ENCODE measurements around the gene GJE1. TPM values are rescaled to one million over a fixed set of nuclear protein-coding genes. Genes with fewer than 3 reads are reported as not detected.
"Not testable (repeated sequence)": the region's sequence is repeated elsewhere in the genome, so short reads cannot be mapped to it uniquely, and the experiment has no call there.

GJE1 gene
- total RNA-seq, 1 donor from 2014 or later: not detected

DNA sequence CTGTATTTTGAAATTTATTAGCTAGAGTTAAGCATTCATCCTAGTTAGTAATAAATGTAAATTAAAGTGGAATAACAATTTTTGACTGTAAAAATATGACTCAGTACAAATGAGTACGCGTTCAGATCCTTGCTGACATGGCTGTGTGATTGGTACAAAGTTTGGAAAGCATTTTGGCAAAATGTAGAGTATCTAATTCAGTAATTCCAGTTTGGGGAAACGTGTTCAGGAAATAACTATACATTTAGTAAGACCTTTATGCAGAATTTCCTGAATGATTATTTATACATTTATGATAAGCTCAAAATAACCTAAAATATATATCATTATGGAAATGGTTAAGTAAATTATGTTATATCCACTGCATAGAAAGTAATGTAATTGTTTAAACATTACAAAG is 22.4 kb downstream of the GJE1 start:
- no peaks in the 10 kb centered on the region for H3K27me3 Mint-ChIP-seq (ENCODE audit: low read depth, unreplicated experiment)
- Histone ChIP-seq H3K27me3 (ENCODE audit: insufficient read depth, low read length) (no peaks in the 10 kb centered on the region), H4K20me1 (ENCODE audit: insufficient read depth, low read length) (peaks cover 21% of the 10 kb centered on the region), H3K79me2 (ENCODE audit: insufficient read depth, low read length) (peaks cover 93% of the 10 kb centered on the region), H3K4me3 (ENCODE audit: insufficient read depth, low read depth, low read length) (no peak overlapping the region), H3K4me2 (ENCODE audit: low read length) (no peak overlapping the region), H3K9me3 (ENCODE audit: insufficient read depth, low read depth, low read length) (no peaks in the 10 kb centered on the region), H3K4me1 (ENCODE audit: insufficient read depth, low read length) (no peaks in the 10 kb centered on the region), H3K27ac (ENCODE audit: low read depth, low read length) (no peak overlapping the region), H3K36me3 (ENCODE audit: insufficient read depth, low read length) (no peaks in the 10 kb centered on the region), H3K9ac (ENCODE audit: low read length) (no peak overlapping the region), H2AFZ (ENCODE audit: low read depth, low read length) (no peak overlapping the region)
- peaks cover 11% of the 10 kb centered on the region for H3K4me1 Mint-ChIP-seq (ENCODE audit: low read depth, unreplicated experiment)
- DNase-seq (ENCODE audit: low read depth) (no peak), FAIRE-seq (no peak)
- TF ChIP-seq EZH2 (IDR thresholded peaks at IDR 0.05; ENCODE audit: insufficient read depth, low read length): no peak
- TF ChIP-seq, protein P1, sequence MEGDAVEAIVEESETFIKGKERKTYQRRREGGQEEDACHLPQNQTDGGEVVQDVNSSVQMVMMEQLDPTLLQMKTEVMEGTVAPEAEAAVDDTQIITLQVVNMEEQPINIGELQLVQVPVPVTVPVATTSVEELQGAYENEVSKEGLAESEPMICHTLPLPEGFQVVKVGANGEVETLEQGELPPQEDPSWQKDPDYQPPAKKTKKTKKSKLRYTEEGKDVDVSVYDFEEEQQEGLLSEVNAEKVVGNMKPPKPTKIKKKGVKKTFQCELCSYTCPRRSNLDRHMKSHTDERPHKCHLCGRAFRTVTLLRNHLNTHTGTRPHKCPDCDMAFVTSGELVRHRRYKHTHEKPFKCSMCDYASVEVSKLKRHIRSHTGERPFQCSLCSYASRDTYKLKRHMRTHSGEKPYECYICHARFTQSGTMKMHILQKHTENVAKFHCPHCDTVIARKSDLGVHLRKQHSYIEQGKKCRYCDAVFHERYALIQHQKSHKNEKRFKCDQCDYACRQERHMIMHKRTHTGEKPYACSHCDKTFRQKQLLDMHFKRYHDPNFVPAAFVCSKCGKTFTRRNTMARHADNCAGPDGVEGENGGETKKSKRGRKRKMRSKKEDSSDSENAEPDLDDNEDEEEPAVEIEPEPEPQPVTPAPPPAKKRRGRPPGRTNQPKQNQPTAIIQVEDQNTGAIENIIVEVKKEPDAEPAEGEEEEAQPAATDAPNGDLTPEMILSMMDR (IDR thresholded peaks at IDR 0.05; ENCODE audit: insufficient read depth, low read depth, low read length): no peak
- peaks cover 9% of the 10 kb centered on the region for H3K36me3 Mint-ChIP-seq (ENCODE audit: low read depth, unreplicated experiment)
- no peak overlapping the region for H3K4me3 Mint-ChIP-seq (ENCODE audit: unreplicated experiment)
- no peak overlapping the region for H3K27ac Mint-ChIP-seq (ENCODE audit: unreplicated experiment)
- H3K9me3 Mint-ChIP-seq (ENCODE audit: unreplicated experiment): no peaks in the 10 kb centered on the region

DNA sequence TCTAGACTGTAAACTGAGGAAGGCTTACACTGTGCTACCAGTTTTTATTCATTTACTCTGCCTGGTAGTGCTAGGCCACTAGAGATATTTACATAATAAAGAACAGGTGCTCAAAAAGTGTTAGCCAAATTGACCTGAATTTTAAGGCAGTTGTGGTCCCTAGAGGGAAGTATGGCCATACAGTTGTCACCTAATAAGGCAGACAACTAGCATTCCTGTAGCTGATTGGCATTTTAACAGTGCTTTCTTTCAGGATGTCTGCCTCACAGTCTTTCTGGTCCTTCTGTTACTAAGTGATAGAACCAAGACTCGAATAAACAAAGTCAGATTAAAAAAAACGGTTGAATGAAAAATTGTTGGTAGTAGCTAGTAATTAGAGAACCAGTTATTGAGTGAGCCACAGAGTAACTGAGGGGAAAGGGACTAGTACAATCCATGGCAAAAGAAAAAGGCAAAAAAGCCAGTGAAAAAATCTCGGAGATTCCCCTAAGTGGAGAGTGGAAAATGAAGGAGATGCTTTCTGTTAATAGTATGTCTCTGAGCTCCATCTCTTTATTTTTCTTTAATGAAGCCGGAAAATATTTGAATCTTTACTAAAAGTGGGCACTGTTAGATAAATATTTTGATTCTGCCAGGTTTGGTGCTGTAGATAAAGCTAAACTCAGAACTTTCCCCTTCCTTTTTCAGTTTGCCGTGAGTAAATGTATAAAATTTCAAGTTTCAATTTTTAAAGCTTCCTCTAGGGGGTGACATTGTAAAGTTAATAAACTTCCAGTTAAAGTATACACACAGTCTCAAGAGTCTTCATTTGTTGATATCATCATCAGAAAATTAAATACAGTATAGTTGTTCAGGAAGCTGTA is 23.4 kb downstream of the GJE1 start:
- H3K27ac Mint-ChIP-seq (ENCODE audit: unreplicated experiment): peak overlapping the region; percentile 67
- Histone ChIP-seq H4K20me1 (ENCODE audit: insufficient read depth, low read length) (peaks cover 25% of the 10 kb centered on the region), H2AFZ (ENCODE audit: low read depth, low read length) (no peak overlapping the region), H3K36me3 (ENCODE audit: insufficient read depth, low read length) (no peaks in the 10 kb centered on the region), H3K79me2 (ENCODE audit: insufficient read depth, low read length) (peaks cover 93% of the 10 kb centered on the region), H3K4me1 (ENCODE audit: insufficient read depth, low read length) (no peaks in the 10 kb centered on the region), H3K4me3 (ENCODE audit: insufficient read depth, low read depth, low read length) (no peak overlapping the region), H3K9me3 (ENCODE audit: insufficient read depth, low read depth, low read length) (no peaks in the 10 kb centered on the region), H3K4me2 (ENCODE audit: low read length) (peak overlapping the region; percentile 19), H3K9ac (ENCODE audit: low read length) (peak overlapping the region; percentile 41), H3K27me3 (ENCODE audit: insufficient read depth, low read length) (no peaks in the 10 kb centered on the region), H3K27ac (ENCODE audit: low read depth, low read length) (no peak overlapping the region)
- H3K9me3 Mint-ChIP-seq (ENCODE audit: unreplicated experiment): no peaks in the 10 kb centered on the region
- FAIRE-seq (no peak), DNase-seq (ENCODE audit: low read depth) (no peak)
- no peaks in the 10 kb centered on the region for H3K27me3 Mint-ChIP-seq (ENCODE audit: low read depth, unreplicated experiment)
- peaks cover 8% of the 10 kb centered on the region for H3K36me3 Mint-ChIP-seq (ENCODE audit: low read depth, unreplicated experiment)
- H3K4me1 Mint-ChIP-seq (ENCODE audit: low read depth, unreplicated experiment): peaks cover 12% of the 10 kb centered on the region
- TF ChIP-seq EZH2 (IDR thresholded peaks at IDR 0.05; ENCODE audit: insufficient read depth, low read length): no peak
- TF ChIP-seq, protein P1 (IDR thresholded peaks at IDR 0.05; ENCODE audit: insufficient read depth, low read depth, low read length): peak; percentile 38
- no peak overlapping the region for H3K4me3 Mint-ChIP-seq (ENCODE audit: unreplicated experiment)

DNA sequence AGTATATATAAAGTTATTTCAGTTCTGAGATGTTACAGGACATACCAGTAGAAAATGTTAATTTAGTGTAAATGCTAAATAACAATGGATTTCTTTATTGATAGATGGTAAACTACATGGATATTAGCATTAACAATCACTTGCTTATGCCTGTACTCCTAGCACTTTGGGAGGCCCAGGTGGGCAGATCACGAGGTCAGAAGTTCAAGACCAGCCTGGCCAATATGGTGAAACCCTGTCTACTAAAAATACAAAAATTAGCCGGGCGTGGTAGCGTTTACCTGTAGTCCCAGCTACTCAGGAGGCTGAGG is 24.0 kb downstream of the GJE1 start:
- H3K4me1 ChIP-seq (ENCODE audit: insufficient read depth, low read length); H2AFZ ChIP-seq (ENCODE audit: low read depth, low read length); H3K9ac ChIP-seq (ENCODE audit: low read length); H3K36me3 Mint-ChIP-seq (ENCODE audit: low read depth, unreplicated experiment); H3K4me3 ChIP-seq (ENCODE audit: insufficient read depth, low read depth, low read length); H3K27me3 Mint-ChIP-seq (ENCODE audit: low read depth, unreplicated experiment); H3K27me3 ChIP-seq (ENCODE audit: insufficient read depth, low read length); H3K9me3 ChIP-seq (ENCODE audit: insufficient read depth, low read depth, low read length); H3K4me2 ChIP-seq (ENCODE audit: low read length); H3K27ac ChIP-seq (ENCODE audit: low read depth, low read length); H3K27ac Mint-ChIP-seq (ENCODE audit: unreplicated experiment); FAIRE-seq; DNase-seq (ENCODE audit: low read depth); H3K4me3 Mint-ChIP-seq (ENCODE audit: unreplicated experiment); H3K36me3 ChIP-seq (ENCODE audit: insufficient read depth, low read length); H3K9me3 Mint-ChIP-seq (ENCODE audit: unreplicated experiment): not testable (repeated sequence)
- peaks cover 12% of the 10 kb centered on the region for H3K4me1 Mint-ChIP-seq (ENCODE audit: low read depth, unreplicated experiment)
- H4K20me1 ChIP-seq (ENCODE audit: insufficient read depth, low read length): peaks cover 25% of the 10 kb centered on the region
- H3K79me2 ChIP-seq (ENCODE audit: insufficient read depth, low read length): peaks cover 94% of the 10 kb centered on the region
